ENCODE results near the gene ELOVL3. TPM values are rescaled to one million over a fixed set of nuclear protein-coding genes. Genes with fewer than 3 reads are reported as not detected.

Gene ELOVL3
- total and polyA plus RNA-seq, 9 of the 15 experiments (the other 6 are each of a cell fraction or from before 2014, with no cell fraction given) = 0.32 to 3.3 (median 0.87) TPM

DNA sequence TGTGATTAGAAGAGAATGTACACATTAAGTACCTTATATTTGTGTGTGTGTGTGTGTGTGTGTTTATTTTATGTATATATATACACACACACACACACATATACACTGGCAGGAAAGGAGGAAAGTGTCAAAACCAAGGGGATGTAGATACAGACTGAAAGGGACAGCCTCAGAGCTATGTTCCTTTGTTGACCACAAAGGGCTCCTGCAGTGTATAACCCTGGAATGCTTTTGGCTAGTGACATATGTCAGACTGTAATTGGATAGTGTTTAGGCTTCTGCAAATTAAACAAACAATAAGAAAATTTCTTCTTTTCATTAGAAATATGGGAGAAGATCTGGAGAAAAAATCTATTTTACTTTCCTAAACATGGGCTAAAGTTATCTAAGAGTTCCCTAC, 35.1 kb downstream of the ELOVL3 start:
- no peak overlapping the region for H2AFZ ChIP-seq (ENCODE audit: low read depth, low read length)
- peaks cover 31% of the 10 kb centered on the region for H3K79me2 ChIP-seq (ENCODE audit: control insufficient read depth, insufficient read depth, low read length)
- peaks cover 3% of the 10 kb centered on the region for H3K9me1 ChIP-seq (ENCODE audit: control insufficient read depth, insufficient read depth, low read length)
- no peak overlapping the region for H3K9ac ChIP-seq (ENCODE audit: insufficient read depth in 1 of 2, low read depth in 2 of 2, low read length in 2 of 2)
- ChIA-PET POLR2A (interaction anchor here (1.6 kb wide), 1 partner anchor 12 kb away, joined by 4 read pairs; no protein-coding TSS in a partner anchor), CTCF (ENCODE audit: low intra/inter-chr PET ratio) (no interaction called here)
- H3K27me3 ChIP-seq (ENCODE audit: control insufficient read depth in 2 of 2, insufficient read depth in 2 of 2, low read length in 2 of 2) = no peaks in the 10 kb centered on the region
- no peak overlapping the region for H3K4me3 ChIP-seq
- H3K9me3 ChIP-seq (replicated peaks; ENCODE audit: control insufficient read depth, insufficient read depth, low read depth, low read length) = no peaks in the 10 kb centered on the region
- in situ Hi-C loops (cut with MboI) (no loop called here), intact Hi-C loops (cut with micrococcal nuclease) (no loop called here)
- ATAC-seq (no peak), FAIRE-seq (no peak), DNase-seq (ENCODE audit: extremely low read depth in 1 of 4, low spot score in 3 of 4) (no peak)
- peaks cover 56% of the 10 kb centered on the region for H3K36me3 ChIP-seq (ENCODE audit: control insufficient read depth, insufficient read depth, low read length)
- no peak overlapping the region for H3K27ac ChIP-seq (ENCODE audit: extremely low read depth, low read depth, low read length)
- BruUV-seq (replicated peaks) = no TSS peak
- no peaks in the 10 kb centered on the region for H3K4me1 ChIP-seq (replicated peaks in 1 of 2; ENCODE audit: control insufficient read depth in 2 of 2, insufficient read depth in 2 of 2, low read length in 2 of 2)
- no peaks in the 10 kb centered on the region for H4K20me1 ChIP-seq (replicated peaks; ENCODE audit: control insufficient read depth, insufficient read depth, low read length)
- H3K4me2 ChIP-seq (ENCODE audit: insufficient read depth, low read length) = no peak overlapping the region
- TF ChIP-seq ZBTB17 (CRISPR knock-in tag; IDR thresholded peaks at IDR 0.05) (no peak), RHOXF2B (CRISPR knock-in tag; conservative IDR thresholded peaks at IDR 0.05) (no peak), KAT8 (IDR thresholded peaks at IDR 0.05; ENCODE audit: low read depth) (no peak), MCM7 (IDR thresholded peaks at IDR 0.05) (no peak), ZFX (CRISPR knock-in tag; IDR thresholded peaks at IDR 0.05) (no peak), GTF3C2 (IDR thresholded peaks at IDR 0.05; ENCODE audit: borderline replicate concordance, extremely low read depth, insufficient read length) (no peak), ZNF76 (CRISPR knock-in tag; IDR thresholded peaks at IDR 0.05; ENCODE audit: borderline replicate concordance) (no peak), CAMTA2 (CRISPR knock-in tag; conservative IDR thresholded peaks at IDR 0.05) (no peak), ZNF133 (CRISPR knock-in tag; IDR thresholded peaks at IDR 0.05) (no peak), PTRF (tag; IDR thresholded peaks at IDR 0.05) (no peak), ZNF263 (CRISPR knock-in tag; IDR thresholded peaks at IDR 0.05; ENCODE audit: borderline replicate concordance) (no peak), TEAD2 (tag; IDR thresholded peaks at IDR 0.05) (no peak), FOSL1 (tag; conservative IDR thresholded peaks at IDR 0.05) (no peak), KLF1 (tag; IDR thresholded peaks at IDR 0.05) (no peak), CBFA2T2 (conservative IDR thresholded peaks at IDR 0.05) (no peak), ZFPM2 (CRISPR knock-in tag; IDR thresholded peaks at IDR 0.05) (no peak), ZKSCAN3 (CRISPR knock-in tag; IDR thresholded peaks at IDR 0.05) (no peak), HINFP (tag; conservative IDR thresholded peaks at IDR 0.05; ENCODE audit: low read depth) (no peak)

Data from K562 (cell line).